ENCODE results near the gene NKX3-2. TPM values are rescaled to one million over a fixed set of nuclear protein-coding genes. Genes with fewer than 3 reads are reported as not detected.

NKX3-2 gene
- total RNA-seq, 1 experiment from 2014 or later: 1.2 TPM

DNA sequence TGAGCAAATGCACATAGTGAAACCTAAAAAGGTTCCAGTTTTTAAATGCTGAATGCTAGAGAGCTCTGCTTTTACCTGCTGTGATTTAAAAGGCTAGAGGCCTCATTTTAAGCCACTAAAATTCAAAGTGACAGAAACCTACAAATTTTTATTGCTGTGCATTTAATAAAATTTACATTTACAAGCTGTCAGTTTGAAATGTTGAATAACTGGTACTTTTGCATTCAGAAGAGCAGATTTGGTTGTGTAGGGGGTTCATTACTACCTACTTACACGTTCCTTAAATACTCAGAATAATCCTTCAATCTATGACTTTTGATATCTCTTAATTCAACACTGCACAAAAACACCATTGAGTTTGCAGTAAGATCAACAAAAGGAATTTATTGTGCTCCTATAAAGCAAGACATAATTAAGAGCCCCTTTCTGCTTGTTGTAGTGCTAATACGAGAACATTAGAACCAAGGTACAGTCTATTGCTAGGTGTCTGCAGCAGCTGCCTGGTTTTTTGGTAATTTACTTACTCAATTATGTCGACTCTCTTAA lies 27.9 kb downstream of the NKX3-2 start:
- H3K27me3 ChIP-seq (ENCODE audit: control insufficient read depth, insufficient read depth, low read length): no peaks in the 10 kb centered on the region
- POLR2A ChIA-PET: no interaction called here

DNA sequence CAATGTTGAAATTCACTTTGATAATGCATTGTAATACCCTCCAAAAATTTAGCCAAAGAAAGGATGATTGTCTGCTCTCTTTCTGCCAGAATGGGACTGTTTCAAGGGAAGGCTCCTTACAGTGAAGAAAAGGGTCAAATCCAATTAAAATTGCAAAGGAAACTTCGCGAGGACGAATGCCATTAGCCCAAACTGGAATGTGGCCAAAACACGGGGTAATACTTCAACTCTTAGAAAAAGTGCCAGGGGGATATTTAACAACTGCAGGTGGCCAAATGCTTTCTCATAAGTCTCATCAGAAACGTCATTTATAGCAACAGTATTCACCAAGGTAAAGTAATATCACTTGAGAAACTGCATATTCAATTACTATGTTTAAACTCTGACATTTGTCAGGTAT lies 29.0 kb downstream of the NKX3-2 start:
- H3K27me3 ChIP-seq (ENCODE audit: control insufficient read depth, insufficient read depth, low read length): no peaks in the 10 kb centered on the region
- no peak overlapping the region for H3K4me3 ChIP-seq (ENCODE audit: low read depth in 2 of 2, low read length in 2 of 2)
- ChIA-PET POLR2A (no interaction called here), CTCF (no interaction called here)
- intact Hi-C loops (cut with micrococcal nuclease; ENCODE audit: unreplicated experiment): no loop called here
- no peaks in the 10 kb centered on the region for H3K36me3 ChIP-seq (ENCODE audit: control insufficient read depth, insufficient read depth, low read length)
- in situ Hi-C loops (cut with HindIII; ENCODE audit: low pct_unique_long_range_greater_than_20kb, low sequenced_read_pairs): no loop called here
- H3K9me3 ChIP-seq (ENCODE audit: control insufficient read depth, insufficient read depth, low read depth, low read length): no peaks in the 10 kb centered on the region
- no peak overlapping the region for H3K27ac ChIP-seq (ENCODE audit: low read length)
- H3K4me1 ChIP-seq (ENCODE audit: control insufficient read depth, insufficient read depth, low read length): no peaks in the 10 kb centered on the region
- TF ChIP-seq POLR2AphosphoS5 (IDR thresholded peaks at IDR 0.05; ENCODE audit: low read depth, low read length) (no peak), SIN3A (IDR thresholded peaks at IDR 0.05; ENCODE audit: borderline replicate concordance, insufficient read depth, low read depth, low read length) (no peak), TCF7L2 (IDR thresholded peaks at IDR 0.05; ENCODE audit: low read depth, low read length) (no peak)
- TF ChIP-seq, protein P1, sequence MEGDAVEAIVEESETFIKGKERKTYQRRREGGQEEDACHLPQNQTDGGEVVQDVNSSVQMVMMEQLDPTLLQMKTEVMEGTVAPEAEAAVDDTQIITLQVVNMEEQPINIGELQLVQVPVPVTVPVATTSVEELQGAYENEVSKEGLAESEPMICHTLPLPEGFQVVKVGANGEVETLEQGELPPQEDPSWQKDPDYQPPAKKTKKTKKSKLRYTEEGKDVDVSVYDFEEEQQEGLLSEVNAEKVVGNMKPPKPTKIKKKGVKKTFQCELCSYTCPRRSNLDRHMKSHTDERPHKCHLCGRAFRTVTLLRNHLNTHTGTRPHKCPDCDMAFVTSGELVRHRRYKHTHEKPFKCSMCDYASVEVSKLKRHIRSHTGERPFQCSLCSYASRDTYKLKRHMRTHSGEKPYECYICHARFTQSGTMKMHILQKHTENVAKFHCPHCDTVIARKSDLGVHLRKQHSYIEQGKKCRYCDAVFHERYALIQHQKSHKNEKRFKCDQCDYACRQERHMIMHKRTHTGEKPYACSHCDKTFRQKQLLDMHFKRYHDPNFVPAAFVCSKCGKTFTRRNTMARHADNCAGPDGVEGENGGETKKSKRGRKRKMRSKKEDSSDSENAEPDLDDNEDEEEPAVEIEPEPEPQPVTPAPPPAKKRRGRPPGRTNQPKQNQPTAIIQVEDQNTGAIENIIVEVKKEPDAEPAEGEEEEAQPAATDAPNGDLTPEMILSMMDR (IDR thresholded peaks at IDR 0.05): no peak
- TF ChIP-seq, protein P2, sequence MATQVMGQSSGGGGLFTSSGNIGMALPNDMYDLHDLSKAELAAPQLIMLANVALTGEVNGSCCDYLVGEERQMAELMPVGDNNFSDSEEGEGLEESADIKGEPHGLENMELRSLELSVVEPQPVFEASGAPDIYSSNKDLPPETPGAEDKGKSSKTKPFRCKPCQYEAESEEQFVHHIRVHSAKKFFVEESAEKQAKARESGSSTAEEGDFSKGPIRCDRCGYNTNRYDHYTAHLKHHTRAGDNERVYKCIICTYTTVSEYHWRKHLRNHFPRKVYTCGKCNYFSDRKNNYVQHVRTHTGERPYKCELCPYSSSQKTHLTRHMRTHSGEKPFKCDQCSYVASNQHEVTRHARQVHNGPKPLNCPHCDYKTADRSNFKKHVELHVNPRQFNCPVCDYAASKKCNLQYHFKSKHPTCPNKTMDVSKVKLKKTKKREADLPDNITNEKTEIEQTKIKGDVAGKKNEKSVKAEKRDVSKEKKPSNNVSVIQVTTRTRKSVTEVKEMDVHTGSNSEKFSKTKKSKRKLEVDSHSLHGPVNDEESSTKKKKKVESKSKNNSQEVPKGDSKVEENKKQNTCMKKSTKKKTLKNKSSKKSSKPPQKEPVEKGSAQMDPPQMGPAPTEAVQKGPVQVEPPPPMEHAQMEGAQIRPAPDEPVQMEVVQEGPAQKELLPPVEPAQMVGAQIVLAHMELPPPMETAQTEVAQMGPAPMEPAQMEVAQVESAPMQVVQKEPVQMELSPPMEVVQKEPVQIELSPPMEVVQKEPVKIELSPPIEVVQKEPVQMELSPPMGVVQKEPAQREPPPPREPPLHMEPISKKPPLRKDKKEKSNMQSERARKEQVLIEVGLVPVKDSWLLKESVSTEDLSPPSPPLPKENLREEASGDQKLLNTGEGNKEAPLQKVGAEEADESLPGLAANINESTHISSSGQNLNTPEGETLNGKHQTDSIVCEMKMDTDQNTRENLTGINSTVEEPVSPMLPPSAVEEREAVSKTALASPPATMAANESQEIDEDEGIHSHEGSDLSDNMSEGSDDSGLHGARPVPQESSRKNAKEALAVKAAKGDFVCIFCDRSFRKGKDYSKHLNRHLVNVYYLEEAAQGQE (IDR thresholded peaks at IDR 0.05; ENCODE audit: insufficient read depth in 1 of 2, low read depth in 2 of 2, low read length in 1 of 2): no peak
- no TSS peak for BruUV-seq (replicated peaks)
- DNase-seq (ENCODE audit: low read depth, low spot score) (no peak), ATAC-seq (no peak)

More for the DNA sequence above, 27.9 kb downstream of the NKX3-2 start:
- intact Hi-C loops (cut with micrococcal nuclease; ENCODE audit: unreplicated experiment): no loop called here
- no peak for DNase-seq (ENCODE audit: low read depth, low spot score)
- Histone ChIP-seq H3K27ac (ENCODE audit: low read length) (no peak overlapping the region), H3K4me1 (ENCODE audit: control insufficient read depth, insufficient read depth, low read length) (no peaks in the 10 kb centered on the region), H3K36me3 (ENCODE audit: control insufficient read depth, insufficient read depth, low read length) (no peaks in the 10 kb centered on the region), H3K4me3 (ENCODE audit: low read depth in 2 of 2, low read length in 2 of 2) (no peak overlapping the region), H3K9me3 (ENCODE audit: control insufficient read depth, insufficient read depth, low read depth, low read length) (no peaks in the 10 kb centered on the region)
- CTCF ChIA-PET: no interaction called here
- BruUV-seq (replicated peaks): no TSS peak
- TF ChIP-seq SIN3A (IDR thresholded peaks at IDR 0.05; ENCODE audit: borderline replicate concordance, insufficient read depth, low read depth, low read length) (no peak), TCF7L2 (IDR thresholded peaks at IDR 0.05; ENCODE audit: low read depth, low read length) (no peak), POLR2AphosphoS5 (IDR thresholded peaks at IDR 0.05; ENCODE audit: low read depth, low read length) (no peak)
- TF ChIP-seq, protein P2 (IDR thresholded peaks at IDR 0.05; ENCODE audit: insufficient read depth in 1 of 2, low read depth in 2 of 2, low read length in 1 of 2): no peak
- TF ChIP-seq, protein P1 (IDR thresholded peaks at IDR 0.05): no peak
- in situ Hi-C loops (cut with HindIII; ENCODE audit: low pct_unique_long_range_greater_than_20kb, low sequenced_read_pairs): no loop called here
- no peak for ATAC-seq
